Sigmoid colon (tissue), 7 donors: ENCODE results near the gene ACAA1. TPM values are rescaled to one million over a fixed set of nuclear protein-coding genes. Genes with fewer than 3 reads are reported as not detected.
A peak's percentile ranks its signal among the peaks of the same experiment; 100 is the strongest.

Experiments used
- DNase-seq: peaks from one replicate; pipeline ENCODE4 v3.0.0-alpha.2; 2019
- H3K27ac ChIP-seq, 4 donors: fragments of 200-600 bp; sonication (generic); one replicate each; pipeline ENCODE4 v1.5.1; 2016 to 2019; ENCODE audit warnings: mild to moderate bottlenecking in 1 of 4
- H3K27me3 ChIP-seq, 3 donors: fragments of 200-600 bp; sonication (generic); one replicate each; pipeline ENCODE4 v1.5.1; 2019; ENCODE audit warnings: mild to moderate bottlenecking in 1 of 3
- H3K36me3 ChIP-seq, 4 donors: fragments of 200-600 bp; sonication (generic); one replicate each; pipeline ENCODE4 v1.5.1; 2016 to 2019
- H3K4me1 ChIP-seq, 4 donors: fragments of 200-600 bp; sonication (generic); one replicate each; pipeline ENCODE4 v1.5.1; 2017 to 2019
- H3K4me3 ChIP-seq, 4 donors: fragments of 200-600 bp; sonication (generic); one replicate each; pipeline ENCODE4 v1.5.1; 2017 to 2019; ENCODE audit warnings: mild to moderate bottlenecking in 2 of 4, moderate library complexity in 1 of 4
- H3K9me3 ChIP-seq, 4 donors: fragments of 200-600 bp in 3 of 4; sonication (generic) in 3 of 4; one replicate each; pipeline versions ENCODE4 v1.5.1 to v1.6.1; 2013 to 2019
- CTCF ChIP-seq, 4 experiments: fragments of 450-650 bp in 3 of 4; fragments of 200-600 bp in 1 of 4; IDR thresholded peaks; one replicate each; pipeline ENCODE4 v1.5.1; 2016 to 2019; ENCODE audit warnings: antibody characterized with exemption in 4 of 4, mild to moderate bottlenecking in 3 of 4, moderate library complexity in 2 of 4
- EP300 ChIP-seq, 4 donors: sonication (generic); formaldehyde crosslinking; IDR thresholded peaks; one replicate each; pipeline ENCODE4 v1.6.1; 2017; ENCODE audit warnings: antibody characterized with exemption in 4 of 4
- POLR2A ChIP-seq, 2 donors: fragments of 450-650 bp; IDR thresholded peaks; one replicate each; pipeline ENCODE4 v1.6.1; 2016; ENCODE audit warnings: antibody characterized with exemption in 2 of 2, mild to moderate bottlenecking in 2 of 2, moderate library complexity in 2 of 2
- POLR2AphosphoS5 ChIP-seq, 4 donors: sonication (generic); formaldehyde crosslinking; IDR thresholded peaks; one replicate each; pipeline ENCODE4 v1.6.1; 2017; ENCODE audit warnings: antibody characterized with exemption in 4 of 4
- WGBS, 2 donors: extraction: QIAGEN DNeasy Blood & Tissue Kit; methylation state at CpG; one replicate each; pipeline ENCODE4 v1.1.7; 2013; 5-methylcytosine and 5-hydroxymethylcytosine counted together
- intact Hi-C: fragments of 100-400 bp; cut with DNase I; formaldehyde crosslinking; loops from one replicate; pipeline ENCODE4 v1.15.1; 2023
- polyA plus RNA-seq, 3 donors: library from polyadenylated mRNA; stranded (reverse); fragments of 200-250 nt; gene quantifications; one replicate each; pipeline ENCODE4 v1.2.3, GENCODE V29; 2013
- total RNA-seq, 4 donors: library from RNA; depleted of rRNA; stranded (reverse); fragments of >200 nt; gene quantifications; one replicate each; pipeline ENCODE4 v1.1.0, GENCODE V29; 2016
- donor health status: healthy with polysubstance abuse.
- donor health status: Bipolar disorder and iron deficiency.
- donor health status: healthy.

Gene ACAA1
- total and polyA plus RNA-seq, 7 donors: 42.6 to 258 (median 53.2) TPM

- intact Hi-C loops: loop anchor here (5.0 kb wide), 2 partner anchors 38 to 318 kb away; no protein-coding TSS in a partner anchor
- H3K27ac ChIP-seq: peak overlapping the region in 1 of 4 donors; percentile 89
- no peak for TF ChIP-seq CTCF (IDR thresholded peaks at IDR 0.05)
- TF ChIP-seq POLR2A (IDR thresholded peaks at IDR 0.05): no peak
- TF ChIP-seq POLR2AphosphoS5 (IDR thresholded peaks at IDR 0.05): no peak
- TF ChIP-seq EP300 (IDR thresholded peaks at IDR 0.05): no peak
- H3K4me3 ChIP-seq: peak overlapping the region in 3 of 4 donors; percentile 72 to 96 (median 95)
- H3K4me1 ChIP-seq: peaks cover 0 to 45% (median 34%) of the 10 kb centered on the region in 4 donors
- H3K36me3 ChIP-seq: peaks cover 0 to 28% (median 10%) of the 10 kb centered on the region in 4 donors
- no peaks in the 10 kb centered on the region for H3K27me3 ChIP-seq
- H3K9me3 ChIP-seq: no peaks in the 10 kb centered on the region
- WGBS, 2 donors: 81 to 85% methylated on average over 7 of the region's 7 CpGs
- no peak for DNase-seq
Measured at GRCh38 chr3:38139652-38140051, 2.7 kb upstream of the ACAA1 start.

- no peak for TF ChIP-seq POLR2AphosphoS5 (IDR thresholded peaks at IDR 0.05)
- no peak for TF ChIP-seq POLR2A (IDR thresholded peaks at IDR 0.05)
- TF ChIP-seq EP300 (IDR thresholded peaks at IDR 0.05): no peak
- TF ChIP-seq CTCF (IDR thresholded peaks at IDR 0.05): no peak
- peak overlapping the region; percentile 72 to 96 (median 89) for H3K4me3 ChIP-seq
- 0 to 4% methylated on average over 8 of the region's 8 CpGs for WGBS, 2 donors
- intact Hi-C loops: loop anchor here (5.0 kb wide), 2 partner anchors 38 to 318 kb away; no protein-coding TSS in a partner anchor
- H3K9me3 ChIP-seq: no peaks in the 10 kb centered on the region
- peaks cover 0 to 31% (median 11%) of the 10 kb centered on the region in 4 donors for H3K36me3 ChIP-seq
- DNase-seq: no peak
- peaks cover 0 to 48% (median 36%) of the 10 kb centered on the region in 4 donors for H3K4me1 ChIP-seq
- H3K27me3 ChIP-seq: no peaks in the 10 kb centered on the region
- peak overlapping the region; percentile 89 to 97 (median 94) for H3K27ac ChIP-seq
Measured at GRCh38 chr3:38139191-38139590, 2.3 kb upstream of the ACAA1 start.

DNA sequence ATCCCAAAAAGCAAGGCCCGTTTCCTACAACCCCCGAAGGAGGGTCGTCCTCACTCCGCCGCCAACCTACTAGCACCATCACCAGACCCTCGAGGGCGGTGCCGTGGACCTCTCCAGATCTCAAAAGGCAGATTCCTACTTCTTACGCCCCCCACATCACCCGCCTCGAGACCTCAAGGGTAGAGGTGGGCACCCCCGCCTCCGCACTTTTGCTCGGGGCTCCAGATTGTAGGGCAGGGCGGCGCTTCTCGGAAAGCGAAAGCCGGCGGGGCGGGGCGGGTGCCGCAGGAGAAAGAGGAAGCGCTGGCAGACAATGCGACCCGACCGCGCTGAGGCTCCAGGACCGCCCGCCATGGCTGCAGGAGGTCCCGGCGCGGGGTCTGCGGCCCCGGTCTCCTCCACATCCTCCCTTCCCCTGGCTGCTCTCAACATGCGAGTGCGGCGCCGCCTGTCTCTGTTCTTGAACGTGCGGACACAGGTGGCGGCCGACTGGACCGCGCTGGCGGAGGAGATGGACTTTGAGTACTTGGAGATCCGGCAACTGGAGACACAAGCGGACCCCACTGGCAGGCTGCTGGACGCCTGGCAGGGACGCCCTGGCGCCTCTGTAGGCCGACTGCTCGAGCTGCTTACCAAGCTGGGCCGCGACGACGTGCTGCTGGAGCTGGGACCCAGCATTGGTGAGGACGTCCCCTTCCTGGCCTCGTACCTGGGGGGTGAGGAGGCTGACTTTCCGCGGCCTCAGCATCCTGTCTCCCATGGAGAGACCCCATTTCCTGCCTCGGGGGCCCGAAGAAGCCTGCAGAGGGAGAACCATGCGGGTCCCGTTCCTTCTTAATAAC lies 1.6 kb upstream of the ACAA1 start, which contains the start of gene MYD88:
TSS of gene MYD88 (plus strand) at position 313 of the 842 bp plus-strand sequence. CDS start at position 353, 40 bp downstream.
- Histone ChIP-seq H3K4me1 (peaks cover 0 to 52% (median 36%) of the 10 kb centered on the region in 4 donors), H3K4me3 (peak within 1 kb of the TSS; percentile 72 to 96 (median 89)), H3K9me3 (no peaks in the 10 kb centered on the region), H3K36me3 (peaks cover 0 to 37% (median 14%) of the 10 kb centered on the region in 4 donors), H3K27me3 (no peaks in the 10 kb centered on the region), H3K27ac (peak within 1 kb of the TSS; percentile 89 to 97 (median 94))
- peak; percentile 92 for DNase-seq
- TF ChIP-seq POLR2A (IDR thresholded peaks at IDR 0.05) (peak; percentile 43 to 65), EP300 (IDR thresholded peaks at IDR 0.05) (no peak), POLR2AphosphoS5 (IDR thresholded peaks at IDR 0.05) (peak; percentile 23 to 71 (median 66)), CTCF (IDR thresholded peaks at IDR 0.05) (no peak)
- 1% methylated on average over 65 of the region's 65 CpGs for WGBS, 2 donors
- intact Hi-C loops: loop anchor here (1.0 to 5.0 kb wide), 3 partner anchors 27 to 319 kb away; partner anchors contain the start of gene OXSR1

DNA sequence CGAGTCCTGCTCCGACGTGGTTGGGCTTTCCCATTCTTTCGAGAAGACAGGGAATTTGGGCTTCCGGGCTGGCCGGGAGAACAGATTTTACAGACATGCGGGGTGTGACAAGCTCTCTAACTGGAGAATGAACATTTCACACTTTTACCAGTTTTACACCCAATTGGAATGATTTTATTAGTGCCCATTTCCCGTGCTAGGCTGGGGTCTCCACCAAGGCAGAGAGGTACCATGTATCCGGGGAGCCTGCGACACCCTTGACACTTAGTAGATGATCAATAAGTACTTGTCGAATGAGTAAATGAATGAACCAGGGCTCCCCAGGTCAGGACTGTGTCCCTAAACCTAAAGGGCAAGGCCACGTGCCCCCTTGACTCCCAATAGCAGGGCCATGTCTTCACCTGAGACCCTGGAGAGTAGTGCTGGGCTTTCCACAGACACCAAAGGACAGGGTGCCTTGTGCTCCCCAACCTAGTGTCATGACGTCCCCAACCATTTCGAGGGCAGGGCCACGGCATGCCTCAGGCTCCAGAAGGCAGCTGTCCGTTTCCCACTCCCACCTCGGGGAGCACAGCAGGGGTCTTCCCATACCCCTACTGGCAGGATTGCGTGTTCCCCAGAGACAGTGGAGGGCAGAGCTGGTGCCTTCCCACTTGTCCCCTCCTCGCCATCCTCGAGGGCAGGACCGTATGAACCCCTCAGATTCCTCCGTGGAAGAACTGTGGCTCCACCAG lies 855 bp upstream of the ACAA1 start:
- peaks cover 5 to 45% (median 18%) of the 10 kb centered on the region in 4 donors for H3K36me3 ChIP-seq
- intact Hi-C loops: loop anchor here (1.0 to 5.0 kb wide), 4 partner anchors 28 to 320 kb away; partner anchors contain the start of gene OXSR1
- peaks cover 0 to 60% (median 36%) of the 10 kb centered on the region in 4 donors for H3K4me1 ChIP-seq
- no peak for TF ChIP-seq POLR2A (IDR thresholded peaks at IDR 0.05)
- TF ChIP-seq CTCF (IDR thresholded peaks at IDR 0.05): peak in 2 of 4 experiments; percentile 11 to 16
- no peak for TF ChIP-seq EP300 (IDR thresholded peaks at IDR 0.05)
- TF ChIP-seq POLR2AphosphoS5 (IDR thresholded peaks at IDR 0.05): no peak
- H3K27me3 ChIP-seq: no peaks in the 10 kb centered on the region
- peak overlapping the region; percentile 72 to 96 (median 89) for H3K4me3 ChIP-seq
- no peak for DNase-seq
- peak overlapping the region; percentile 89 to 97 (median 94) for H3K27ac ChIP-seq
- H3K9me3 ChIP-seq: no peaks in the 10 kb centered on the region
- WGBS, 2 donors: 7 to 16% methylated on average over 22 of the region's 22 CpGs
